C4-2B (cell line): ENCODE measurements around the gene NPHP4.

Source experiments
- CTCF ChIP-seq: fragments of 450-650 bp; conservative IDR thresholded peaks from 2 replicates; pipeline ENCODE4 v1.5.1; 2017; ENCODE audit warnings: mild to moderate bottlenecking
- ZFX ChIP-seq: fragments of 450-650 bp; IDR thresholded peaks from 2 replicates; pipeline ENCODE4 v1.6.1; 2017

GRCh38 chr1:5889901-5890300, 102.3 kb downstream of the NPHP4 start:
- TF ChIP-seq CTCF (no peak), ZFX (no peak)
